Thyroid gland (tissue), 4 donors: Measurements from ENCODE around the gene GPR6.

Source experiments
- POLR2A ChIP-seq, 2 donors: fragments of 450-650 bp; IDR thresholded peaks; one replicate each; pipeline ENCODE4 v1.6.1; 2017; ENCODE audit warnings: antibody characterized with exemption in 2 of 2, mild to moderate bottlenecking in 2 of 2, moderate library complexity in 1 of 2
- TF ChIP-seq, protein P1 (sequence below), 6 experiments: fragments of 200-600 bp in 3 of 6; fragments of 450-650 bp in 3 of 6; sonication (generic) in 3 of 6; IDR thresholded peaks; one replicate each; pipeline ENCODE4 v1.5.1; 2016 to 2019; ENCODE audit warnings: antibody characterized with exemption in 6 of 6, mild to moderate bottlenecking in 2 of 6, inconsistent platforms in 1 of 6, moderate library complexity in 1 of 6

DNA sequence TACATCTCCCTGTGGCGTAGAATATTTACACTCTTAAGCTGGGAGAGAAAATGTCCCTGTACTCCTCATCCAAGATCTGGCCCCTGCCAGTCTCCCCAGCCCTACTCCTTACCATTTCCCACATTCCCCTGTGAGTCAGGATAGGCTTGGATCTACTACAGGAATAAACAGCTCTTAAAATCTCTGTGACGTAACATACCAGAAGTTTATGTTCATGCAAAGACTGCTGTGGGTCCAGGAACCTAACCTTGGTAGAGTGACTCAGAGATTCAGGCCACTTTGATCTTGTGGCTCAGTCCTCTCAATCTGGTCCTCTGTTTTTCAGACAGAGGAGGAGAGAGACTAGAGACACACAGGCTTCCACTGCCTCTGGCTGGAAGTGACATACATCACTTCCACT, 38.5 kb upstream of the GPR6 start:
- TF ChIP-seq, protein P1, sequence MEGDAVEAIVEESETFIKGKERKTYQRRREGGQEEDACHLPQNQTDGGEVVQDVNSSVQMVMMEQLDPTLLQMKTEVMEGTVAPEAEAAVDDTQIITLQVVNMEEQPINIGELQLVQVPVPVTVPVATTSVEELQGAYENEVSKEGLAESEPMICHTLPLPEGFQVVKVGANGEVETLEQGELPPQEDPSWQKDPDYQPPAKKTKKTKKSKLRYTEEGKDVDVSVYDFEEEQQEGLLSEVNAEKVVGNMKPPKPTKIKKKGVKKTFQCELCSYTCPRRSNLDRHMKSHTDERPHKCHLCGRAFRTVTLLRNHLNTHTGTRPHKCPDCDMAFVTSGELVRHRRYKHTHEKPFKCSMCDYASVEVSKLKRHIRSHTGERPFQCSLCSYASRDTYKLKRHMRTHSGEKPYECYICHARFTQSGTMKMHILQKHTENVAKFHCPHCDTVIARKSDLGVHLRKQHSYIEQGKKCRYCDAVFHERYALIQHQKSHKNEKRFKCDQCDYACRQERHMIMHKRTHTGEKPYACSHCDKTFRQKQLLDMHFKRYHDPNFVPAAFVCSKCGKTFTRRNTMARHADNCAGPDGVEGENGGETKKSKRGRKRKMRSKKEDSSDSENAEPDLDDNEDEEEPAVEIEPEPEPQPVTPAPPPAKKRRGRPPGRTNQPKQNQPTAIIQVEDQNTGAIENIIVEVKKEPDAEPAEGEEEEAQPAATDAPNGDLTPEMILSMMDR (IDR thresholded peaks at IDR 0.05): no peak
- TF ChIP-seq POLR2A (IDR thresholded peaks at IDR 0.05): no peak
